ENCODE data around the gene TRUB1.

DNA sequence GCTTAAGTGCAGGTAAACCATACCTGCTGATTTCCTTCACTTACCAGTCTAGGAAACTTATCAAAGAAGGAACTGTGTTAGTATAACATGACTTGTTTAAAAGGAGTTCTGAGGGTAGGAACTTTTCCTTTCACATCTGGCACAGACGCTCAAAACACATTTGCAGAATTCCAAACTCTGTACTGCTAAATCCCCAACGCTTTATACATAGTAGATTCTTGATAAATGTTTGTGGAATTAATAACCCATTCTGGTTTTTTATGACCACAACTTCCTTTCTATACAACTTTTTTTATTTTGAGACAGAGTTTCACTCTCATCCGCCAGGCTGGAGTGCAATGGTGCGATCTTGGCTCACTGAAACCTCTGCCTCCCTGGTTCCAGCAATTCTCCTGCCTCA, 7.7 kb upstream of the TRUB1 start:
- TF ChIP-seq, protein P1, sequence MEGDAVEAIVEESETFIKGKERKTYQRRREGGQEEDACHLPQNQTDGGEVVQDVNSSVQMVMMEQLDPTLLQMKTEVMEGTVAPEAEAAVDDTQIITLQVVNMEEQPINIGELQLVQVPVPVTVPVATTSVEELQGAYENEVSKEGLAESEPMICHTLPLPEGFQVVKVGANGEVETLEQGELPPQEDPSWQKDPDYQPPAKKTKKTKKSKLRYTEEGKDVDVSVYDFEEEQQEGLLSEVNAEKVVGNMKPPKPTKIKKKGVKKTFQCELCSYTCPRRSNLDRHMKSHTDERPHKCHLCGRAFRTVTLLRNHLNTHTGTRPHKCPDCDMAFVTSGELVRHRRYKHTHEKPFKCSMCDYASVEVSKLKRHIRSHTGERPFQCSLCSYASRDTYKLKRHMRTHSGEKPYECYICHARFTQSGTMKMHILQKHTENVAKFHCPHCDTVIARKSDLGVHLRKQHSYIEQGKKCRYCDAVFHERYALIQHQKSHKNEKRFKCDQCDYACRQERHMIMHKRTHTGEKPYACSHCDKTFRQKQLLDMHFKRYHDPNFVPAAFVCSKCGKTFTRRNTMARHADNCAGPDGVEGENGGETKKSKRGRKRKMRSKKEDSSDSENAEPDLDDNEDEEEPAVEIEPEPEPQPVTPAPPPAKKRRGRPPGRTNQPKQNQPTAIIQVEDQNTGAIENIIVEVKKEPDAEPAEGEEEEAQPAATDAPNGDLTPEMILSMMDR (IDR thresholded peaks at IDR 0.05; ENCODE audit: low read depth, low read length) = no peak
- TF ChIP-seq EZH2phosphoT487 (IDR thresholded peaks at IDR 0.05; ENCODE audit: low read depth) = no peak

All from OCI-LY3 (cell line).